Measurements from ENCODE around the gene PPP1R12B.
"Not testable (repeated sequence)": the region's sequence is repeated elsewhere in the genome, so short reads cannot be mapped to it uniquely, and the experiment has no call there.

PPP1R12B gene

DNA sequence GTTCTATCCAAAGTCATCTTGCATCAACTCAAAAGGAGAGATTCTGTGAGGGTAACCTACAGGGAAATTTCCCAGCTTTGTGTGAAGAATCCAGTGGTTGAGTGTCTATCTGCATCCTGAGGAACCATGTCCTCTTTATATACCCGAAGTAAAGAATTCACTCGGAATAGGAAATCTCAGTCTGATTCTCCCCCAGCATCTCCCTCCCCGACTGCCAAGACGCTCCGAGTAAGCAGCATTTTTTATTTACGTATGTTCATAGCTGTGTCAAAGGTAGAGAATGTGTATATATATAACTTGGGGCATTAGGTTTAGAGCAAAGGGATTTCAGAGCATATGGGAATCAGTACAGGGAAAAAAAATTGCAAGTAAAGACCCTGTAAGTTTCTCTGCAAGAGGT is 191.5 kb downstream of the PPP1R12B start:
- no peak for DNase-seq

DNA sequence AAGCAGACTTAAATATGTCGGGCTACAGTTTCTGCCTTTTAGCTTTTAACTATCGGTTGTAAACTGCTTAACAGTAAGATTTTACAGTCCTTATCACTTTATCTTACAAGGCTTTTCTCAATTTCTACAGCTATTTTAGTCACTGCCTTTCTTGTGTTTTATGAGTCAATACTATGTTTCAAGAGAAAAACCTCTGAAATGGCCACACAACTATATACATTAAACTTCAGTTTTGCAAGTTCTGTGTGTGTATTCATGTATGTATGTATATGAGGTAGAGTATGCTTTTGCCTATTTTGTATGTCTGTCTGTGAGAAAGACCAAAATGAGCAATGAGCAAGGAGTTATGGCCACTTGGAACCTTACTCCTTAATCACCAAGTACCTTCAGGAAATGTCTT is 191.9 kb downstream of the PPP1R12B start:
- DNase-seq: no peak

DNA sequence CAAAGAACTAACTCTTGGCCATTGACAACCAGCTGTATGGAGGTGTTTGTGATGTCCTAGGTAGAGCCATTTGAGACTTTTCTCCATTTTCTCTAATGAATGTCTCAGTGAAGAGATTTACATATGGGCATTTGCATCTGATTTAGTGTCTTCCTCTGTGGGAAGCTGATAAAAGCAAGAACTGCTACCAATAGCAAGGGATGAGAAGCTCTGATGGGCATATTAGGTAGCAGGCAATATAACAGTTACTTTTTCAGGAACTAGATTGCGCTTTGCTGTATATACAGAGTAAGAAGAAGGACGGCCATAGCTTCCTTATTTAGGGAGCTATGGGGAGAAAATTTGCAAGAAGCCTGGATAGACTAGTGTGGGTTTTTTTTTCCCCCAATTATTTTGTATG is 192.4 kb downstream of the PPP1R12B start:
- not testable (repeated sequence) for DNase-seq

DNA sequence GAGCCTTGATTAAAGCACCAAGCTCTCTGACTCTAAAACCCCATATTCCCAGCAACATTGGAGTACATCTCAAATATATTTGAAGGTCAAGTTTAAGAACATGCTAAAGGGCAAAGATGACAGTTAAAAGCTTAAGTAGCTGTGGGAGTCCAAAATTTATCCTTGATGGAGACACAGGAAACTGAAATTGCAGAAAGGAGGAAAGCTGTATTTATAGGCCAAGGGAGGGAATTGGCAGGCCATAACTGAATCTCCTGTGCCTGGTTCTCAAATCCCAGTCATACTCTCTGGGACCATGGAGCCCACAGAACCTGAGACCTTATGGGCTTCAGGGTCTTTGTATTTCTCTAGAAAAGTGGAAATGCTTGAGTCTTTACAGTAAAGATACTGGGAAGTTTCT is 193.9 kb downstream of the PPP1R12B start:
- DNase-seq: not testable (repeated sequence)

DNA sequence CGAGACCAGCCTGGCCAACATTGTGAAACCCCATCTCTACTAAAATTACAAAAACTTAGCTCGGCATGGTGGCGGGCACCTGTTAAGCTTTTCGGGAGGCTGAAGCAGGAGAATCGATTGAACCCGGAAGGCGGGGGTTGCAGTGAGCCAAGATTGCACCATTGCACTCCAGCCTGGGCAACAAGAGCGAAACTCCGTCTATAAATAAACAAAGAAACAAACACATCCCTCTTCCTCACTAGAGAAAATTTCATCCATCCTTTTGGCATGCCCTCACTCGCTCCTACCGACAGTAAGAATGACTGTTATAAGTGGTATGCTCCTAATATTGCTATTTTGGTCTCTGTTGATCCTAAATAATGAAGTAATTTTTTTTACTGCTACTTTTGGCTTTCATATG is 195.0 kb downstream of the PPP1R12B start:
- not testable (repeated sequence) for DNase-seq

DNA sequence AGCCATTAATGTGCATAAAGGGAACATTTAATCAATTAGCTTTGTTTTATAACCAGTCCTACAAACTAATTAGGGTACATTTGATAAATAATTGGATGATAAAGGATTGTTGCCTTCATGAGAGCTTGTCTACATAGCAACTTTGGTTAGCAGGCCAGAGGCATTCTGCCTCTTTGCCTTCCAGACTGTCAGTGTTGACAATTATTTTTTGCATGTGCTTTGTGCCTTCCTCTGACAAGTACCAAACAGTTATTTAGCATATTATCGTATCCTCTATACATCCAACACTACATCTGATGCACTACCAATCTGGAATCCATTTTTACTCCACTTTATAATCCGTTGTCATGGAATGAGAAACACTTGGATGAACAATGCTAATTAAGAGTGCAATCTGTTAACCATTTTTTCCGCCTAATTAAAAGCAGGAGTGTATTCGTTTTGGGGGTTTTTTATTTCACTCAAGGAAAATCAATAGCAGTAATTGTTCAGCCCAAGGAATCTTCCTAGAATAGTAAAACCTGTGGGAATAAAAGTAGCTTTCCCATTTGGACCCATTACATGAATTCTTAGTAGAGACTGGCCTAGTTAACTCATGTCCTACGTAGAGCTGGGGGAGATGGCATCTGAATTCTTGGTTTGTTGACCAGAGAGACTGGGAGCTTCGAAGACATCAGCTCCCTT is 196.4 kb downstream of the PPP1R12B start:
- not testable (repeated sequence) for DNase-seq

DNA sequence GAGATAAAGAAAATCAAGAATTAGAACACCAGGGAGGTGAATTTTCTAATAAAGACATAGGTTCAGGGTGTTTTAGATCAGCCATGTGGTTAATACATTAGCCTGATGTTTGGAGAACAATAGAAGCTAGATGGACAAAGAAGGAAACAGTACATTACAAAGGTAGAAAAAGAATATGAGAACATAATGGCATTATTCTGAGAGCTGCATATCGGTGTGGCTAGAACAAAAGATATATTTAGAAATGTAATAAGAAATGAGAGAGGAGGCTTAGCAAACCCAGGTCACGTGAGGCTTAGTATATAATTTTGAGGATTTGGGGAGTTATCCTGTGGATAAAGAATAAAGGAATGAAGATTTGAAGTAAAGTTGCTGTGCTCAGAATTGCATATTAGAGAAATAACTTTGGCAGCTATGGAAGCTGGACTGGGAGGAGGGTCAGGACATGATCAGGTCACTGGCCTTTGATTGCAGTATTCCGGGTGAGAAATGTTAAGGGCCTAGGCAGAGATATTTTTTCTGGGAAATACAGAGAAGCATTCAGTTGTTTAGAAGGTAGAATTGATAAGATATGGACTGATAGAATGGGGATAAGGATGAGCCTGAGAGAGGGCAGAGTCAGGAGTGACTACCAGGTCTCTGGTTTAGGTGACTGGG is 197.3 kb downstream of the PPP1R12B start:
- DNase-seq: not testable (repeated sequence)

DNA sequence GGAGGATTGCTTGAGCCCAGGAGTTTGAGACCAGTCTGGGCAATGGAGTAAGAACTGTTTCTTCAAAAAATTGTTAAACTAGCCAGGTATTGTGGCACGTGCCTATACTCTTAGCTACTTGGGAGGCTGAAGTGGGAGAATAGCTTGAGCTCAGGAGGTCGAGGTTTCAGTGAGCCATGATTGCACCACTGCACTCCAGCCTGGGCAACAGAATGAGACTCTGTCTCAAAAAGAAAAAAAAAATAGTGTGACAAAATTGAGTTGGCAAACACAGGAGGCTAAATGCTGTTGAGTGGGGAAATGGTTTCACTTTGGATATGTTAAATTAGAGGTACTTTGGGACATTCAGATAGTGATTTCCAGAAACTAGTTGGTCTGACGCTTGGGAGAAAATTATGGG is 197.9 kb downstream of the PPP1R12B start:
- DNase-seq: not testable (repeated sequence)

DNA sequence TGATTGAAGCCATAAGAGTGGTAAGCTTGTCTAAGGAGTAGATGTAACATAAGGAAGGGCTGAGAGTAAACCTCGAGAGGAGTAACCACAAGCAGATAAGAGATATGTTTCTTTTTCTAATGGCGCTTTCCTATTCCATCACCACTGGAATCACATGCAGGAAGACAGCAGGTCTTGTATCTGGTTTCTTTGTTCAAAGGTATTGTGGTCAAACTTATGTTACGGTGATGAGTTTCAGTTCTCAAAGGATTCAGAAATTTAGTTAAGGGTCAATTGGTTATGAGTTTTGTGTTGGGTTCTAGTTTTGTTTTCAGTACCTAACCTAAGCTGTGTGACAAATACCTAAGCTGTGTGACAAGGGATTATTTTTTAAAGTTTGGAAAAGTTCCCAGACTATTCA is 198.3 kb downstream of the PPP1R12B start:
- DNase-seq: not testable (repeated sequence)

DNA sequence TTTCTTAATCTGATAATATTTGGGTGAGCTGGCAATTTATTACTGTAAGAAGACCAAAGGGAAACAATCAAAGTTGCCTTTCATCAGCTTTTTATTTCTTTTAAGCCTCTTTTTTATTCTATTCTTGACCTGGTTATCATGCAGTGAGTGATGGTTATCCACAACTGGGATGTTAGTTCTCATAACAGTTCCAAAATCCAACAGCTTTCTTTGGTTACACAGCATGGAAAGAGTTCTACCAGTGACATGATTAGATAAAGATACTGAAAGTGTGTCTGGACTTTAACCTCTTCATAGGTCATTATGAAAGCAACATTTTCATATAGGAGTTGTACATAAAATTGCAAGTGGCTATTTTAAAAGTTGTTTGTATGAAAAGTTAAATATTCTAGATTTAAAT is 198.7 kb downstream of the PPP1R12B start:
- no peak for DNase-seq

DNA sequence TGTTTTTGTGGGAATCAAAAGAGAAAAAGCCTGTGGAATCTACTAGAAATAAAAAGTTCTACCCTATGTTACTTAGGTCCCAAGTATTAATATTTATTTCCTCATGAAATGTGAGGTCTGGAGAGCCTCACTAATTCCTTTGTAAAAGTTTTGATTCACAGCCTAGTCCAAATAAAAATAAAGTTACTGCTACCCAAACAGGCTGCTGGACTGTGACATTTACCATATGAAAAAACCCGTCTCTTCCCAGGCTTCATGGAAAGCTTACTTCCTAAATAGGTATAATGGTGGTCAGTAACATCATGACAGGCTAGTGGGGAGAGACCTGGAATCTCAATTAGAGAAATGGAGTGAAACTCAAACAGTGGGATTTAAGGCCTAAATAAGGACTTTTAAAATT is 201.6 kb downstream of the PPP1R12B start:
- not testable (repeated sequence) for DNase-seq

DNA sequence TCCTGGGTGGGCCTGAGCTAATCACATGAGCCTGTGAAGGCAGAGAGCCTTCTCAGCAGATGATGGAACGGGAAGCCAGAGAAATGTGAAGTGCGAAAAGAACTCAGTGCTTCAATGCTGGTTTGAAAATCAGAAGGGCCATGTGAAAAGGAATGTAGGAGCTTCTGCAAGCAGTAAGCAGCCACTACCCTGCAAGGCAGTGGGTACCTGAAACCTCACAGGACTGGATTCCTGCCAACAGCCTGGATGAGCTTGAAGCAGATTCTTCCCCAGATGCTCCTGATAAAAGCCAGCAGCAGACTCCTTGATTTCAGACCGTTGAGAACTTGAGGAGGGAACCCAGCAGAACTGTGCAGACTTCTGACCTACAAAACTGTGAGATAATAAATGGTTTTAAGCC is 203.2 kb downstream of the PPP1R12B start:
- DNase-seq: no peak

DNA sequence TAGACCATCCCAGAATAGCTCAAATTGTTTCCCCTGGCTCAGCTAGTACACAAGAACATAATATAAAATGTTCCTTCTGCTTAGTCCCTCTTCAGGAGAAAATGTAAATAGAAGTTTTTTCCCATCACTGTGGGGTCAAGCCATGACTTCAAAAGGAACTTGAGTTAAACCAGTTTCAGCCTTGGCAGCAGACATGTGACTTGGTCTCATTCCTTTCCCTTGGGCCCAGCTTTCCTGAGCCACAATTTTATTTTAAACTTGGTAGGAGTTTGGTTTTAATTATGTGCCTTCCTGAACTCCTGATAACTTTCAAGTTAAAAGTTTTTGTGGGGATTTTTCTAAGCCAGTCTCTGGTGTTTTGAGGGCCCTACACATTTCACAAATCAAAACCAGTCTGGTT is 204.1 kb downstream of the PPP1R12B start:
- DNase-seq: not testable (repeated sequence)

DNA sequence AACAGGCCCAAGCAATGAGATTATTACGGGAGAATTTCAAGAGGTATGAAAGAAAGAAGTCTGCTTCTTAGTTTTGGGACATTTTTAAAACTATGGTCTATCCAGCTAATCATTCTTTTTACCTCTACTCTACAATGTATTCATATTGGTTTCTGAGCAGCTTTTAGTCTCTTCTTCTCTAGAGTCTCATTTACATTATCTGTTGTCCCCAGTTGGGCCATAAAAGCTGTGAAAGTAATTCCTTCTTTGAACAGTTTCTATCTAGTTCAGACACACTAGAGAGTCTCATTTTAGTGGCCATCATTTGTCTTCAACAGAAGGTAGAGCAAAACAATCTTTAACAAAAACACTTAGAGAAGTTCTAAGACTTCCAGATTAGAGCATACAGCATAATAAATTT is 204.6 kb downstream of the PPP1R12B start:
- DNase-seq: not testable (repeated sequence)

DNA sequence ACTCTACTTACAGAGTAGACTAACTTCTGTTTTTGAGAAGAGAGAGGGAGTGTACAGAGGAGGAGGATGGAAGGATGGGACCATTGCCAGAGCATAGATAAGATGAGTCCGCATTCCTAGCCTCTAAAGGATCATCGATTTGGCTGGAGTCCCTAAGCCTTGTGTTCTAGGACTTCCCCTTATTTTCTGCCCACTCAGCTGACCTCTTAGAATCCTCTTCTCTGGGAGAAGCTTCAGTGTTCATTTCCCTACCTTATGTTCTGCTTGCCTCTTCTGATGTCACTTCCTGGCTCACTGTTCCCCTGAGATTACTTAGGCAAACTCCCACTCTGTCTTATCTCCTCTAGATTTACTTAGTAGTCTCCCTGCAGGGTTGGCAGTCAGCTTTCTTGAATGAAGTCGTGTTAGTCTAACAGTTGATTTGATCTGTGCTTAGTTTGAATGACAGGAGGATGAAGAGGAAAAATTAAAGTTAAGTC is 205.1 kb downstream of the PPP1R12B start:
- no peak for DNase-seq

DNA sequence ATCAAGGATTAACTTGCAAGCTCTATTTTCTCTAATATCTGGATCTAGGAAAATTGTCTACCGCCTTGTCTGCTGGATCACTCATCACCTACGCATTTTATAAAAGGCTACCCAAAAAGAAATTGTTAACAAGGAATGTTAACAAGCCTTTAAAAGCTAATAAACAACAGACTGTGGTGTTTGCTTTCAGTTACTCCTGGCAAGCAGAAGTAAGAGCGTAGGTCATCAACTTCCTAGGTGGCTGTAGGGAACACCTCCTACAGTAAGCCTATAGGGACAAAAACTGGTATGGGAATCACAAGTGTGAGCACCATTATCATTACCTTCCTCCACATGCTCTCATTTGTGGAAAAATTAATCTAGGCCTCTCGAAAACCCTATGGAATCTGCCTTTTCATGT is 206.1 kb downstream of the PPP1R12B start:
- DNase-seq: not testable (repeated sequence)

DNA sequence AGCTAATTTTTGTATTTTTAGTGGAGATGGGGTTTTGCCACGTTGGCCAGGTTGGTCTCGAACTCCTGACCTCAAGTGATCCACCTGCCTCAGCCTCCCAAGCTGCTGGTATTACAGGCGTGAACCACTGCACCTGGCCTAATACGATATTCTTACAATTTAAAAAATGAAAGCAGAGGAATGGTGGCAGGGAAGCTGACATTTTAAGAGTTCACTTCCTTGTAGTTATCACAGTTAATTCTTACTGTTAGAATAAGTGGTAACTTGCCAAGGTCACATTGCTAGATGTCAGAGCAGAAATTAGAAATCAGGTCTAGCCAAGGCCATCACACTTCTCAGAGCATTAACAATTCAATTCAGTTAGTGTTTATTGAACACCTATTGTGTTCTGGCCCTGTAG is 207.5 kb downstream of the PPP1R12B start:
- not testable (repeated sequence) for DNase-seq

DNA sequence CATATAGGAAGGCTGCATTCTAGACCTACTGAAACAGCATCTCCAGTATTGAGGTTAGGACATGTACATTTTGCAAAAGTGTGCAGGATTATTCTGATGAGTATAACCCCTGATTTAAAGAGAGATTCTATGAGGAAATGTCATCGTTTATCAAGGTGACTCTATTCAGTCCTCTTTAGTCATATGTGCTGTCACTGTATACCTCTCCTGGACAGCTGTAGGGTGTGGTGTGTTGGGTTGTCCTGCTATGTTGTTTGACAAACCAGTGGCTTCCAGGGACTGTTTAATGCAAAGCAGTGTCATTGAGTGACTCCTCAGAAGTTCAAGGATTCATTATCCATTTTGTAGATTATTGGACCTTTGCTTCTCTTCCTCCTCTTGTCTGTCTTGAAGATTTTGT is 209.2 kb downstream of the PPP1R12B start:
- not testable (repeated sequence) for DNase-seq

DNA sequence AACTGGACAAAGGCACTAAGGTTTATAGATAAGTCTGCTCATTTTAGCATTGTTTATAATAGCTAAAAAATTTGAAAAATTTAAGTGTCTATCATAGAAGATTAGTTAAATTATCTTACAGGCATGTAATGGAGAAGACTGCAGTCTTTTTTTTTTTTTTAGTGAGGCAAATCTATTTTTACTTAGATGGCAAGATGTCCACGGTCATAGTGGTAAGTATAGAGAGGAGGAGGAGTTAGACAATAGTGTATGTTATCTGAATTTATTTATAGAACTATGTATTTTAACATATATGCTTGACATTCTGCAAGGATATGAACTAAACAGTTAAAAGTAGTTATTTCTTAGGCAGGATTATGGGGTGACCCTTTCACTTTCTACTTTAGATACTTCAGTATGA is 212.7 kb downstream of the PPP1R12B start:
- DNase-seq: no peak

DNA sequence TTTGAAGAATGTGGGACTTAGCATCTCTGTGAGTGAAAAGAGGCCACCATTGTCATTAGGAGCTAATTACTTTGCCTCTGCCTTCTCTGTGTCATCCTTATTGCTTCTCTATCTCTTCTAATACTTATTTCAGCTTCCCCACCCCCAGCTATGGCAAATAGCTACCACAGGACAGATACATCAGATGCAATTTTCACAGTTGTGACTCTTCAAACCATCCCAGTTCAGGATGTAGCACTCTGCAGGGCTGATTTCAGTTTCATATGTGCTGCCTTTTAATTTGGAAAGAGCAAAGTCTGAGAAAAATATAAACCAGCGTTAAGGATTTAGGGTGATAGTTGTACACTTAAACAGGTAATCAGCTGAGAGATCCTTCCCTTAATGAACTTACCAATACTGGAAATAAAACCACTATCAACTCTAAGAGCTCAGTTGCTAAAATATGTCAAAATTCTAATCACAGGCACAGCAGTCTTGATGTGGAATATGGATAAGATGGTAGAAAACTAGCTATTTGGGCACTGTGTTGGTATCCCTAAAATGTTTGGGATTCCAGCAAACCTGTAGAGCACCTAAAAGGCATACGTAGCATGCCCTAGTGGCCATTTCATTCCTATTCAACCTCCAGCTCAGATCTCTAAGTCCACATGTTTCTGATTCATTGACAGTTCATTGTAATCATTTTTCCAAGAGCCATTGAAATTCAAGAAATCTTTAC is 213.4 kb downstream of the PPP1R12B start:
- no peak for DNase-seq

DNA sequence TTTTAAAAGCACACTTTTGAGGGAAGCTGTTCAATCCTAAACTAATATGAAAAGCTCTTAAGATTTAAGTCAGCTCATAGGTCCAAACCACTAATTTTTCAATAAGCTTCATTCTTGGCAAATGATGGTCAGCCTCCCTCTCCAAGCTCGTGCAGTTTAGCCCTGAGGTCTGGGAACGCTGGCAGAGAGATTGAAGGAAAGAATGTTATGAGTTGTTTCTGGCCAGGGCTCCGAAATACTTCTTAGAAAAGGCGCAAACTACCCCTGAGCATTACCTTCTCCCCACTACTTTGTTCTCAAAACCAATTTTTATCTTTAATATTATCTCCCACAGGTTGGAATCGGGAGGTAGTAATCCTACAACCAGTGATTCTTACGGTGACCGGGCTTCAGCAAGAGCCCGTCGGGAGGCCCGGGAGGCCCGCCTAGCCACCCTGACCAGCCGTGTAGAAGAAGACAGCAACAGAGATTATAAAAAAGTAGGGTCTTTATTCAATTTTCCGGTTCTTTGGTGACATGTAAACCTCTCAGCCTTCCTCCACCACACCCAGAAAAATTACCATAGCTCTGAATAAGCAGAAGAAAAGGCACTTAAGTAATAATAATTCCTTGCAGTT is 214.1 kb downstream of the PPP1R12B start:
- DNase-seq: no peak

DNA sequence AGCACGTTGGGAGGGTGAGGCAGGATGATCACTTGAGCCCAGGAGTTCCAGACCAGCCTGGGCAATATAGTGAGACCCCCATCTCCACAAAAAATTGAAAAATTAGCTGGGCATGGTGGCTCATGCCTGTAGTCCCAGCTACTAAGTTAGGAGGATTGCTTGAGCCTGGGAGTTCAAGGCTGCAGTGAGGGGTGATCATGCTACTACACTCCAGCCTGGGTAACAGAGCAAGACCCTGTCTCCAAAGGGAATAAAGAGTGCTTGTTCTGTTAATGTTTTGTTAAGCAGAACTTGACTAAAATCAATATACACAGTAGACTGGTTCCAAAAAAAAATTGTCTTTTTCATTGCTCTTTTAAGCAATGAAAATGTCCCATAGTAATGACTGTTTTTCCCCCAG is 215.3 kb downstream of the PPP1R12B start:
- DNase-seq: no peak

DNA sequence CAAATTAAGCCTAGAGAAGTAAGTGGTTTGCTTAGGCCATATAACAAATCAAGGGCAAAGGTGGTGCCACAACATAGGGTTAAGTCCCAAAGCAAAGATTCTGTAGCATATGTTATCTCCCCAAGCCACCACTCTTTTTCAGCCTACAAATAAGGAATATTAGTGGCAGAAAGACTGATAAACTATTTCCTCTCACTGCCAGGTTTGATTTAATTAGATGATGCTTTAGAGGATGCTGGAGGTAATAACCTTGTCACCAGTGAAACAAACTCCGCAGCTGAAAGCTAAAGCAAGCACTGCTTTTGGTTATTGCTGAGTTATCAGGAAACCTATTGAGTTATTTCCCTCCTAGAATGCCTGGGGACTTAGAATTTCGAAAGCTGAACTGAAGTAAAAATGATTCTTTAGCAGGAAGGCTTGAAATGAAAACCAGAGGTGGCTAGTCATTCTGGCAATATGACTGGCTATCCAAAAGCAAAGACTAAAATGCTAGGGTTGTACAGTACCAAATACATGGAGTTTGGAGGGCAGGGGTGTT is 216.5 kb downstream of the PPP1R12B start:
- DNase-seq: no peak
